K562 (cell line): Measurements from ENCODE around the gene TLE6. TPM values are rescaled to one million over a fixed set of nuclear protein-coding genes. Genes with fewer than 3 reads are reported as not detected.

Experiments
- BCL6 ChIP-seq: fragments of 250-450 bp; sonication (Bioruptor Pico); IDR thresholded peaks from 2 replicates; pipeline ENCODE4 v1.4.0; 2020
- BHLHE40 ChIP-seq: IDR thresholded peaks from 2 replicates; pipeline ENCODE4 v1.6.1; 2011; ENCODE audit warnings: low read length, improper control_type of control experiment
- DIDO1 ChIP-seq: fragments of 450-650 bp; IDR thresholded peaks from 2 replicates; pipeline ENCODE4 v1.6.1; 2016; ENCODE audit warnings: low read depth, missing biosample characterization, missing genetic modification characterization
- HOXB6 ChIP-seq: fragments of 250-450 bp; sonication (Bioruptor Pico); IDR thresholded peaks from 2 replicates; pipeline ENCODE4 v1.5.1; 2022; ENCODE audit warnings: mild to moderate bottlenecking, borderline replicate concordance
- IRF2 ChIP-seq: sonication (generic); formaldehyde crosslinking; IDR thresholded peaks from 2 replicates; pipeline ENCODE4 v1.8.1; 2022; ENCODE audit warnings: mild to moderate bottlenecking, missing genetic modification reagents
- MAFK ChIP-seq: IDR thresholded peaks from 2 replicates; pipeline ENCODE4 v1.6.1; 2011; ENCODE audit warnings: low read length, improper control_type of control experiment
- NFRKB ChIP-seq: fragments of 450-650 bp; IDR thresholded peaks from 2 replicates; pipeline ENCODE4 v1.6.1; 2016; ENCODE audit warnings: low read depth
- NUFIP1 ChIP-seq: fragments of 450-650 bp; IDR thresholded peaks from 2 replicates; pipeline ENCODE4 v1.6.1; 2018; ENCODE audit not compliant: partially characterized antibody
- POLR2B ChIP-seq: fragments of 450-650 bp; IDR thresholded peaks from 2 replicates; pipeline ENCODE4 v1.6.1; 2018; ENCODE audit warnings: low read depth; ENCODE audit not compliant: partially characterized antibody
- PPARD ChIP-seq: fragments of 250-450 bp; sonication (Bioruptor Pico); IDR thresholded peaks from 2 replicates; pipeline ENCODE4 v1.8.0; 2022; ENCODE audit warnings: inconsistent platforms, mild to moderate bottlenecking, moderate library complexity
- SIX5 ChIP-seq, 2 experiments: IDR thresholded peaks; 2 replicates each; pipeline ENCODE4 v1.6.1; 2011; ENCODE audit warnings: low read length in 2 of 2, borderline replicate concordance in 1 of 2, low read depth in 1 of 2, mild to moderate bottlenecking in 1 of 2, moderate library complexity in 1 of 2; ENCODE audit not compliant: insufficient read depth in 1 of 2
- TAF15 ChIP-seq: fragments of 200-400 bp; formaldehyde crosslinking; IDR thresholded peaks from 2 replicates; pipeline ENCODE4 v1.6.1; 2017; ENCODE audit warnings: mild to moderate bottlenecking, low read depth, low read length, moderate library complexity
- ZFPM2 ChIP-seq: fragments of 250-450 bp; sonication (Bioruptor Pico); IDR thresholded peaks from 2 replicates; pipeline ENCODE4 v1.5.1; 2022; ENCODE audit warnings: mild to moderate bottlenecking
- ZNF134 ChIP-seq: fragments of 250-450 bp; sonication (Bioruptor Pico); conservative IDR thresholded peaks from 2 replicates; pipeline ENCODE4 v1.4.0; 2020
- polyA plus RNA-seq, 8 experiments: library from polyadenylated mRNA; depleted of rRNA in 4 of 8; stranded (reverse) in 5 of 8; unstranded in 3 of 8; fragments of >200 nt; fragmentation: Nextera tagmentation in 2 of 8; fragmentation: Illumina TruSeq in 1 of 8; extraction: Ambion mirVana in 2 of 8; extraction: Trizol in 1 of 8; gene quantifications; 2 replicates each; pipeline versions ENCODE4 v1.2.1 to v1.2.3, GENCODE V29; 2011 to 2014; ENCODE audit warnings: inconsistent platforms in 1 of 8, missing spikeins in 1 of 8
- total RNA-seq, 7 experiments: library from RNA; depleted of rRNA in 6 of 7; stranded (reverse); fragments of >200 nt in 6 of 7; fragmentation: Illumina TruSeq in 2 of 7; extraction: Trizol in 2 of 7; gene quantifications; 2 replicates each; pipeline versions ENCODE4 v1.2.1 to v1.2.3, GENCODE V29; 2011 to 2021; ENCODE audit warnings: low replicate concordance in 1 of 7
- TF ChIP-seq, protein P1 (sequence below), 2 experiments: fragments of 200-800 bp in 1 of 2; sonication (Bioruptor generic) in 1 of 2; sonication (generic) in 1 of 2; formaldehyde crosslinking in 1 of 2; IDR thresholded peaks in 1 of 2; conservative IDR thresholded peaks in 1 of 2; 2 replicates each; pipeline versions ENCODE4 v1.5.0 to v1.6.1; 2016 to 2020; ENCODE audit warnings: missing compliant biosample characterization in 1 of 2, missing genetic modification characterization in 1 of 2, missing genetic modification reagents in 1 of 2
- TF ChIP-seq, protein P2 (sequence below): sonication (generic); formaldehyde crosslinking; IDR thresholded peaks from 2 replicates; pipeline ENCODE4 v1.9.0; 2022; ENCODE audit warnings: mild to moderate bottlenecking, missing genetic modification reagents
- TF ChIP-seq, protein P3 (sequence below): fragments of 250-450 bp; sonication (Bioruptor Pico); IDR thresholded peaks from 2 replicates; pipeline ENCODE4 v1.9.0; 2021; ENCODE audit warnings: mild to moderate bottlenecking, inconsistent platforms

The TLE6 gene
- total and polyA plus RNA-seq, 9 of the 15 experiments (the other 6 are each of a cell fraction or from before 2014, with no cell fraction given) = 1.1 to 6.1 (median 2.5) TPM

DNA sequence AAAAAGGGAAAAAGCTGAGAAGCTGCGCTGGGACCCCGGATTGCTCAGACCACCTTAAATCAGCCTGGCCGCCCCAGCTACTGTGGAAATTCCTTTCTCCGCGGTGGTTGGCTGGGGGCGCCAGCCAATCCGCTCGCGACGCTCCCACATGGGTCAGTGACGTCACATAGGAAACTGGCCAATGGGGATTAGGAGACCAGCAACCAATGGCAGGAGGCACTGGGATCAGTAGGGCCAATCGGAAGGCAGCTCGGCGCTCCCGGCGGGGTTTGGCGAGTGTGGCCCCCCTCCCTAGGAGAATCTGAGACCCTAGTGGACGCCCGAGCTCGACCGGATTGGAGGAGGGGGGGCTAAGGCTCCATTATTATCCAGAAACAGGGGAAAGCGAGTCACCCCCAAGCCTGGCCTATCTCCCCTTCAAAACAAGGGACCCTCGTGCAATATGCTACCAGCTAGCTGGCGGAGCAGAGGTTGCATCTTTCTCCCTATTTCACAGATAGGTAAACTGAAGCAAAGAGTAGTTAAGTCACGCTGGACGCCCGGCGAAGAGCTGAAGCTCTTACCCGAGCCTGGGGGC is 58.3 kb downstream of the TLE6 start (continued):
- TF ChIP-seq ZFPM2 = no peak
- 0 out of 2 replicates have a peak, but pooled peaks have one; percentile 27 for TF ChIP-seq DIDO1 (tag)
- TF ChIP-seq NUFIP1 = no peak
- no peak for TF ChIP-seq BHLHE40
- no peak for TF ChIP-seq IRF2
- TF ChIP-seq, protein P1, sequence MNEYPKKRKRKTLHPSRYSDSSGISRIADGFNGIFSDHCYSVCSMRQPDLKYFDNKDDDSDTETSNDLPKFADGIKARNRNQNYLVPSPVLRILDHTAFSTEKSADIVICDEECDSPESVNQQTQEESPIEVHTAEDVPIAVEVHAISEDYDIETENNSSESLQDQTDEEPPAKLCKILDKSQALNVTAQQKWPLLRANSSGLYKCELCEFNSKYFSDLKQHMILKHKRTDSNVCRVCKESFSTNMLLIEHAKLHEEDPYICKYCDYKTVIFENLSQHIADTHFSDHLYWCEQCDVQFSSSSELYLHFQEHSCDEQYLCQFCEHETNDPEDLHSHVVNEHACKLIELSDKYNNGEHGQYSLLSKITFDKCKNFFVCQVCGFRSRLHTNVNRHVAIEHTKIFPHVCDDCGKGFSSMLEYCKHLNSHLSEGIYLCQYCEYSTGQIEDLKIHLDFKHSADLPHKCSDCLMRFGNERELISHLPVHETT (CRISPR knock-in tag; conservative IDR thresholded peaks at IDR 0.05 in 1 of 2, IDR thresholded peaks at IDR 0.05 in 1 of 2) = 0 out of 4 replicates have a peak, but pooled peaks of 1 of the 2 experiments have one; percentile 11
- TF ChIP-seq ZNF134 = no peak
- no peak for TF ChIP-seq HOXB6 (CRISPR knock-in tag)
- TF ChIP-seq MAFK = no peak
- TF ChIP-seq BCL6 (CRISPR knock-in tag) = no peak
- TF ChIP-seq, protein P2, sequence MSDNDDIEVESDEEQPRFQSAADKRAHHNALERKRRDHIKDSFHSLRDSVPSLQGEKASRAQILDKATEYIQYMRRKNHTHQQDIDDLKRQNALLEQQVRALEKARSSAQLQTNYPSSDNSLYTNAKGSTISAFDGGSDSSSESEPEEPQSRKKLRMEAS = no peak
- TF ChIP-seq NFRKB = no peak
- TF ChIP-seq SIX5 (IDR thresholded peaks at IDR 0.05; ENCODE audit: borderline replicate concordance in 1 of 2, insufficient read depth in 1 of 2, low read depth in 1 of 2, low read length in 2 of 2) = 0 out of 4 replicates have a peak, but pooled peaks of 1 of the 2 experiments have one; percentile 15
- TF ChIP-seq, protein P3, sequence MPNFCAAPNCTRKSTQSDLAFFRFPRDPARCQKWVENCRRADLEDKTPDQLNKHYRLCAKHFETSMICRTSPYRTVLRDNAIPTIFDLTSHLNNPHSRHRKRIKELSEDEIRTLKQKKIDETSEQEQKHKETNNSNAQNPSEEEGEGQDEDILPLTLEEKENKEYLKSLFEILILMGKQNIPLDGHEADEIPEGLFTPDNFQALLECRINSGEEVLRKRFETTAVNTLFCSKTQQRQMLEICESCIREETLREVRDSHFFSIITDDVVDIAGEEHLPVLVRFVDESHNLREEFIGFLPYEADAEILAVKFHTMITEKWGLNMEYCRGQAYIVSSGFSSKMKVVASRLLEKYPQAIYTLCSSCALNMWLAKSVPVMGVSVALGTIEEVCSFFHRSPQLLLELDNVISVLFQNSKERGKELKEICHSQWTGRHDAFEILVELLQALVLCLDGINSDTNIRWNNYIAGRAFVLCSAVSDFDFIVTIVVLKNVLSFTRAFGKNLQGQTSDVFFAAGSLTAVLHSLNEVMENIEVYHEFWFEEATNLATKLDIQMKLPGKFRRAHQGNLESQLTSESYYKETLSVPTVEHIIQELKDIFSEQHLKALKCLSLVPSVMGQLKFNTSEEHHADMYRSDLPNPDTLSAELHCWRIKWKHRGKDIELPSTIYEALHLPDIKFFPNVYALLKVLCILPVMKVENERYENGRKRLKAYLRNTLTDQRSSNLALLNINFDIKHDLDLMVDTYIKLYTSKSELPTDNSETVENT (CRISPR knock-in tag) = no peak
- no peak for TF ChIP-seq TAF15
- no peak for TF ChIP-seq PPARD (CRISPR knock-in tag)
- TF ChIP-seq POLR2B = peak; percentile 73
